Measurements from ENCODE around the gene HPN.

- TF ChIP-seq ZNF747 (CRISPR knock-in tag; IDR thresholded peaks at IDR 0.05; ENCODE audit: borderline replicate concordance) (no peak), SP5 (CRISPR knock-in tag; IDR thresholded peaks at IDR 0.05; ENCODE audit: borderline replicate concordance, low read depth) (no peak), ZNF121 (CRISPR knock-in tag; IDR thresholded peaks at IDR 0.05) (no peak), ZNF337 (CRISPR knock-in tag; IDR thresholded peaks at IDR 0.05; ENCODE audit: borderline replicate concordance, low read depth) (no peak), MXD4 (CRISPR knock-in tag; IDR thresholded peaks at IDR 0.05) (no peak), FOXO1 (CRISPR knock-in tag; IDR thresholded peaks at IDR 0.05) (no peak)
Measured at GRCh38 chr19:35013820-35014754, 27.4 kb upstream of the HPN start.
